Activated T-cell treated with anti-CD3 and anti-CD28 coated beads, Interleukin-2, amount 50 U/mL, for 24 hours (primary cell): ENCODE results near the gene GPS1.

Source experiments
- DNase-seq: peaks from one replicate; pipeline ENCODE4 v3.0.0-alpha.2; 2020
- H3K27ac Mint-ChIP-seq: 2 replicates; pipeline ENCODE4 v1.8.0; 2020; ENCODE audit warnings: mild to moderate bottlenecking, mixed read lengths
- H3K27me3 Mint-ChIP-seq: 2 replicates; pipeline ENCODE4 v1.8.0; 2020; ENCODE audit warnings: mixed read lengths
- H3K36me3 Mint-ChIP-seq: 2 replicates; pipeline ENCODE4 v1.8.0; 2020; ENCODE audit warnings: low read depth, mixed read lengths
- H3K4me1 Mint-ChIP-seq: 2 replicates; pipeline ENCODE4 v1.8.0; 2020; ENCODE audit warnings: low read depth, mixed read lengths
- H3K4me3 Mint-ChIP-seq: 2 replicates; pipeline ENCODE4 v1.8.0; 2020; ENCODE audit warnings: mild to moderate bottlenecking, moderate library complexity, mixed read lengths
- H3K9me3 Mint-ChIP-seq: 2 replicates; pipeline ENCODE4 v1.8.0; 2020; ENCODE audit warnings: mixed read lengths

GPS1 gene

GRCh38 chr17:82041144-82041814 lies 10.4 kb upstream of the GPS1 start:
- H3K27ac Mint-ChIP-seq, result no peak overlapping the region
- H3K36me3 Mint-ChIP-seq, result peaks cover 3% of the 10 kb centered on the region
- peaks cover 13% of the 10 kb centered on the region for H3K4me1 Mint-ChIP-seq
- no peak for DNase-seq
- no peak overlapping the region for H3K4me3 Mint-ChIP-seq
- no peaks in the 10 kb centered on the region for H3K27me3 Mint-ChIP-seq
- H3K9me3 Mint-ChIP-seq, result no peaks in the 10 kb centered on the region

GRCh38 chr17:82042649-82043048 lies 9.0 kb upstream of the GPS1 start:
- Mint-ChIP-seq H3K4me3 (no peak overlapping the region), H3K27me3 (no peaks in the 10 kb centered on the region), H3K9me3 (no peaks in the 10 kb centered on the region), H3K36me3 (peaks cover 7% of the 10 kb centered on the region), H3K27ac (no peak overlapping the region), H3K4me1 (peaks cover 14% of the 10 kb centered on the region)
- no peak for DNase-seq

GRCh38 chr17:82043507-82043906 lies 8.2 kb upstream of the GPS1 start:
- no peak for DNase-seq
- Mint-ChIP-seq H3K27ac (no peak overlapping the region), H3K36me3 (peaks cover 9% of the 10 kb centered on the region), H3K4me3 (no peak overlapping the region), H3K9me3 (no peaks in the 10 kb centered on the region), H3K4me1 (peaks cover 9% of the 10 kb centered on the region), H3K27me3 (no peaks in the 10 kb centered on the region)

GRCh38 chr17:82045936-82046484 lies 5.7 kb upstream of the GPS1 start:
- H3K36me3 Mint-ChIP-seq, result peaks cover 17% of the 10 kb centered on the region
- H3K4me1 Mint-ChIP-seq, result peaks cover 14% of the 10 kb centered on the region
- DNase-seq, result no peak
- H3K9me3 Mint-ChIP-seq, result no peaks in the 10 kb centered on the region
- no peaks in the 10 kb centered on the region for H3K27me3 Mint-ChIP-seq
- no peak overlapping the region for H3K4me3 Mint-ChIP-seq
- no peak overlapping the region for H3K27ac Mint-ChIP-seq

GRCh38 chr17:82046903-82047302 lies 4.8 kb upstream of the GPS1 start:
- no peaks in the 10 kb centered on the region for H3K27me3 Mint-ChIP-seq

GRCh38 chr17:82047379-82047778 lies 4.3 kb upstream of the GPS1 start:
- no peaks in the 10 kb centered on the region for H3K9me3 Mint-ChIP-seq
- no peak overlapping the region for H3K27ac Mint-ChIP-seq
- H3K4me3 Mint-ChIP-seq, result no peak overlapping the region
- no peak for DNase-seq
- peaks cover 19% of the 10 kb centered on the region for H3K36me3 Mint-ChIP-seq
- H3K27me3 Mint-ChIP-seq, result no peaks in the 10 kb centered on the region
- H3K4me1 Mint-ChIP-seq, result peaks cover 14% of the 10 kb centered on the region

More at GRCh38 chr17:82046903-82047302, 4.8 kb upstream of the GPS1 start:
- H3K36me3 Mint-ChIP-seq, result peaks cover 17% of the 10 kb centered on the region
- H3K4me3 Mint-ChIP-seq, result no peak overlapping the region
- no peak for DNase-seq
- H3K27ac Mint-ChIP-seq, result no peak overlapping the region
- peaks cover 14% of the 10 kb centered on the region for H3K4me1 Mint-ChIP-seq
- no peaks in the 10 kb centered on the region for H3K9me3 Mint-ChIP-seq

GRCh38 chr17:82047914-82048570 lies 3.7 kb upstream of the GPS1 start:
- H3K4me3 Mint-ChIP-seq, result no peak overlapping the region
- peaks cover 19% of the 10 kb centered on the region for H3K36me3 Mint-ChIP-seq
- H3K9me3 Mint-ChIP-seq, result no peaks in the 10 kb centered on the region
- H3K4me1 Mint-ChIP-seq, result peaks cover 18% of the 10 kb centered on the region
- no peak overlapping the region for H3K27ac Mint-ChIP-seq
- H3K27me3 Mint-ChIP-seq, result no peaks in the 10 kb centered on the region
- DNase-seq, result no peak

GRCh38 chr17:82048571-82048971 lies 3.1 kb upstream of the GPS1 start:
- H3K27ac Mint-ChIP-seq, result no peak overlapping the region
- no peaks in the 10 kb centered on the region for H3K27me3 Mint-ChIP-seq
- H3K9me3 Mint-ChIP-seq, result no peaks in the 10 kb centered on the region
- peaks cover 24% of the 10 kb centered on the region for H3K4me1 Mint-ChIP-seq
- no peak for DNase-seq
- H3K4me3 Mint-ChIP-seq, result no peak overlapping the region
- peaks cover 22% of the 10 kb centered on the region for H3K36me3 Mint-ChIP-seq

GRCh38 chr17:82049106-82049505 lies 2.6 kb upstream of the GPS1 start:
- Mint-ChIP-seq H3K4me3 (no peak overlapping the region), H3K27me3 (no peaks in the 10 kb centered on the region), H3K4me1 (peaks cover 26% of the 10 kb centered on the region), H3K36me3 (peaks cover 27% of the 10 kb centered on the region), H3K9me3 (no peaks in the 10 kb centered on the region), H3K27ac (no peak overlapping the region)
- DNase-seq, result no peak

- H3K9me3 Mint-ChIP-seq, result no peaks in the 10 kb centered on the region
- peaks cover 32% of the 10 kb centered on the region for H3K36me3 Mint-ChIP-seq
- no peaks in the 10 kb centered on the region for H3K27me3 Mint-ChIP-seq
- H3K4me1 Mint-ChIP-seq, result peaks cover 26% of the 10 kb centered on the region
- no peak for DNase-seq
- no peak overlapping the region for H3K27ac Mint-ChIP-seq
- H3K4me3 Mint-ChIP-seq, result peak overlapping the region; percentile 86
These were observed 2.2 kb upstream of the GPS1 start for GRCh38 chr17:82049521-82049971.

- Mint-ChIP-seq H3K9me3 (no peaks in the 10 kb centered on the region), H3K27ac (peak overlapping the region; percentile 89)
These were observed 1.4 kb upstream of the GPS1 start for GRCh38 chr17:82050152-82050760.

GRCh38 chr17:82050761-82051641 lies 697 bp upstream of the GPS1 start:
- Mint-ChIP-seq H3K4me3 (peak overlapping the region; percentile 86), H3K4me1 (peaks cover 28% of the 10 kb centered on the region), H3K27me3 (no peaks in the 10 kb centered on the region), H3K9me3 (no peaks in the 10 kb centered on the region), H3K36me3 (peaks cover 44% of the 10 kb centered on the region), H3K27ac (peak overlapping the region; percentile 89)
- no peak for DNase-seq

More at GRCh38 chr17:82050152-82050760, 1.4 kb upstream of the GPS1 start:
- Mint-ChIP-seq H3K36me3 (peaks cover 39% of the 10 kb centered on the region), H3K27me3 (no peaks in the 10 kb centered on the region), H3K4me3 (peak overlapping the region; percentile 86), H3K4me1 (peaks cover 28% of the 10 kb centered on the region)
- no peak for DNase-seq

- no peaks in the 10 kb centered on the region for H3K9me3 Mint-ChIP-seq
- peak overlapping the region; percentile 77 for H3K27ac Mint-ChIP-seq
- no peaks in the 10 kb centered on the region for H3K27me3 Mint-ChIP-seq
- peaks cover 24% of the 10 kb centered on the region for H3K4me1 Mint-ChIP-seq
- peak overlapping the region; percentile 89 for H3K4me3 Mint-ChIP-seq
- DNase-seq, result no peak
- H3K36me3 Mint-ChIP-seq, result peaks cover 51% of the 10 kb centered on the region
These were observed 951 bp downstream of the GPS1 start for GRCh38 chr17:82052638-82053059.

GRCh38 chr17:82053130-82053529 lies 1.4 kb downstream of the GPS1 start:
- peaks cover 54% of the 10 kb centered on the region for H3K36me3 Mint-ChIP-seq
- no peaks in the 10 kb centered on the region for H3K27me3 Mint-ChIP-seq
- H3K4me3 Mint-ChIP-seq, result peak overlapping the region; percentile 89
- DNase-seq, result no peak
- peak overlapping the region; percentile 77 for H3K27ac Mint-ChIP-seq
- peaks cover 24% of the 10 kb centered on the region for H3K4me1 Mint-ChIP-seq
- no peaks in the 10 kb centered on the region for H3K9me3 Mint-ChIP-seq
